ENCODE results near the gene ADGRV1.
A peak's percentile ranks its signal among the peaks of the same experiment; 100 is the strongest.

The ADGRV1 gene

DNA sequence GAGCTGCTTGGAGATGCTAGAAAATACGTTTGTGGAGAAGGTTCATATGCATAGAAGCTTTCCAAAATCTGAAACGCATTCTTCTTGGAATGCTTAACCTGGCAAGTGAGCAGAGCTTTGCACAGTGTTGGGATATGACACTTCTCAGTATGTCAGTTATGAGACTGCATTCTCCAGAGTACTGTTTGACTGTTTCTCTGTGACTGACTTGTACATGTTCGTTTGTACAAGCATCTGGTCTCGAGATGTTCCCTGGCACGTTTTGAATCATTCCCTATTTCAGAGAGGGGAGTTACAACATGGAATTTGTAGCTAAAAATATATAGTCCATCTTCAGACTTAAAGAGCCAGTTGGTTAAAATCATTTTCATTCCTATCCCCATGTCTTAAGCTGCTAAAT, 552.1 kb downstream of the ADGRV1 start:
- no peak overlapping the region for H3K9ac ChIP-seq (ENCODE audit: low read length)
- H3K79me1 ChIP-seq (ENCODE audit: low read length): no peaks in the 10 kb centered on the region
- no peak overlapping the region for H3K4me3 ChIP-seq (ENCODE audit: low read depth, low read length)
- no peaks in the 10 kb centered on the region for H3K79me2 ChIP-seq (ENCODE audit: control insufficient read depth, insufficient read depth, low read length, poor library complexity)
- H4K91ac ChIP-seq (ENCODE audit: low read depth, low read length): no peak overlapping the region
- no peak overlapping the region for H3K18ac ChIP-seq (ENCODE audit: low read length)
- no peak overlapping the region for H3K27ac ChIP-seq (ENCODE audit: low read depth, low read length)
- no peak overlapping the region for H3K4me2 ChIP-seq (ENCODE audit: low read length)
- no peaks in the 10 kb centered on the region for H3K36me3 ChIP-seq (ENCODE audit: control insufficient read depth in 1 of 2, insufficient read depth in 2 of 2, low read length in 2 of 2)
- H3K9me3 ChIP-seq (ENCODE audit: insufficient read depth, low read depth, low read length): no peaks in the 10 kb centered on the region
- H4K12ac ChIP-seq (ENCODE audit: low read depth, low read length): no peak overlapping the region
- H2AK5ac ChIP-seq (ENCODE audit: low read length): no peak overlapping the region
- WGBS (ENCODE audit: extremely low coverage, insufficient coverage, insufficient read length): no CpG with 5 or more reads among the region's 5 CpGs
- H2BK5ac ChIP-seq (ENCODE audit: low read depth, low read length, poor library complexity): no peak overlapping the region
- no peaks in the 10 kb centered on the region for H3K27me3 ChIP-seq (ENCODE audit: insufficient read depth, low read length)
- H2AFZ ChIP-seq (ENCODE audit: insufficient read depth, low read length, poor library complexity): no peak overlapping the region
- no peak overlapping the region for H2BK120ac ChIP-seq (ENCODE audit: insufficient read depth, low read length, poor library complexity)
- H3K23ac ChIP-seq (ENCODE audit: low read length): no peak overlapping the region
- H4K8ac ChIP-seq (ENCODE audit: low read depth, low read length): no peak overlapping the region
- peak in 1 of 2 donors; percentile 60 for DNase-seq
- H3K4ac ChIP-seq (ENCODE audit: low read depth, low read length): no peak overlapping the region
- H3K14ac ChIP-seq (ENCODE audit: low read length): no peak overlapping the region
- H3K4me1 ChIP-seq (ENCODE audit: control insufficient read depth in 1 of 2, insufficient read depth in 2 of 2, low read length in 2 of 2): no peaks in the 10 kb centered on the region
- H2BK12ac ChIP-seq (ENCODE audit: low read length): no peak overlapping the region

DNA sequence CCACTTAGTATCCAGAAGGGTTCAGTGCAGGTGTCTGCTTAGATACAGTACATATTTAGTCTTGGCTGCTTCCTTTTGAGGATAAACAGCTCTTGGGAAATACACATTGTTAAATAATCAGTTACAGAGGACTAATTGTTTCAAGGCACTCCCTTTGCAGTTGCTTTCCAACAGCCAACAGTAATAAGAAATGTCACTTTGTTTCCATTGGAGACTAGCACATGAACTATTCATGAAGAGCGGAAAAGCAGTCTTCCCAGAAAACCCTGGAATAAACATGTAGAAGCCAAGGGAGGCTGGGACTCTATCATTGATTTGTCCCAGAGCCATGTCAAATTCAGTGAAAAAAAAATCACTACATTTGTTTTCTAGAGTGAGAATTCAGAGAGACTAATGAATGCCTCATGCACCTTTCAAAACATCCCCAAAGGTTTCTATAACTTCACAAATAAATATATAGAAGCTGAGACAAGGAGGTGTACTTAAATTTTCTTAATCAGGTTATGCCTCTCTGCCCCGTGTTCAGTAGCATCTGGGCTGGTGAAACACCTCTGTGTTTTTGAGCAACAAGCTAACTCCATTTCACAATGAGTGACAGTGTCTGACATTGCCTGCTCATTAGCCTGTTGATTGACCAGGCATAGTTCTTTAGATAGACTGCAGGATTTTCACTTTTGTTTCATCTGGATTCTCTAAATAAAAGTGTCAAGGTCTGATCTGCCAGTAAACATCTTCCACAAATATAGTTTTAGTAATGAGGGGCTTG, 553.1 kb downstream of the ADGRV1 start:
- Histone ChIP-seq H3K4me3 (ENCODE audit: low read depth, low read length) (no peak overlapping the region), H2AK5ac (ENCODE audit: low read length) (no peak overlapping the region), H4K12ac (ENCODE audit: low read depth, low read length) (no peak overlapping the region), H3K36me3 (ENCODE audit: control insufficient read depth in 1 of 2, insufficient read depth in 2 of 2, low read length in 2 of 2) (no peaks in the 10 kb centered on the region), H3K9me3 (ENCODE audit: insufficient read depth, low read depth, low read length) (no peaks in the 10 kb centered on the region), H3K14ac (ENCODE audit: low read length) (no peak overlapping the region), H3K27ac (ENCODE audit: low read depth, low read length) (no peak overlapping the region), H3K23ac (ENCODE audit: low read length) (no peak overlapping the region), H2BK12ac (ENCODE audit: low read length) (no peak overlapping the region), H3K27me3 (ENCODE audit: insufficient read depth, low read length) (no peaks in the 10 kb centered on the region), H3K9ac (ENCODE audit: low read length) (no peak overlapping the region), H3K4me2 (ENCODE audit: low read length) (no peak overlapping the region), H4K91ac (ENCODE audit: low read depth, low read length) (no peak overlapping the region), H3K4me1 (ENCODE audit: control insufficient read depth in 1 of 2, insufficient read depth in 2 of 2, low read length in 2 of 2) (no peaks in the 10 kb centered on the region), H2BK120ac (ENCODE audit: insufficient read depth, low read length, poor library complexity) (no peak overlapping the region), H3K79me2 (ENCODE audit: control insufficient read depth, insufficient read depth, low read length, poor library complexity) (no peaks in the 10 kb centered on the region), H3K79me1 (ENCODE audit: low read length) (no peaks in the 10 kb centered on the region), H3K4ac (ENCODE audit: low read depth, low read length) (no peak overlapping the region), H2AFZ (ENCODE audit: insufficient read depth, low read length, poor library complexity) (no peak overlapping the region), H4K8ac (ENCODE audit: low read depth, low read length) (no peak overlapping the region), H3K18ac (ENCODE audit: low read length) (no peak overlapping the region), H2BK5ac (ENCODE audit: low read depth, low read length, poor library complexity) (no peak overlapping the region)
- WGBS (ENCODE audit: extremely low coverage, insufficient coverage, insufficient read length): no CpG with 5 or more reads among the region's 2 CpGs
- peak in 1 of 2 donors; percentile 51 for DNase-seq

- Histone ChIP-seq H3K27ac (ENCODE audit: low read depth, low read length) (no peak overlapping the region), H4K12ac (ENCODE audit: low read depth, low read length) (no peak overlapping the region), H3K27me3 (ENCODE audit: insufficient read depth, low read length) (no peaks in the 10 kb centered on the region), H2BK5ac (ENCODE audit: low read depth, low read length, poor library complexity) (no peak overlapping the region), H3K9me3 (ENCODE audit: insufficient read depth, low read depth, low read length) (no peaks in the 10 kb centered on the region), H3K23ac (ENCODE audit: low read length) (no peak overlapping the region), H3K4me2 (ENCODE audit: low read length) (no peak overlapping the region), H3K9ac (ENCODE audit: low read length) (no peak overlapping the region), H2BK120ac (ENCODE audit: insufficient read depth, low read length, poor library complexity) (no peak overlapping the region), H3K4me1 (ENCODE audit: control insufficient read depth in 1 of 2, insufficient read depth in 2 of 2, low read length in 2 of 2) (peaks cover 0 to under 1% of the 10 kb centered on the region in 2 experiments), H3K79me1 (ENCODE audit: low read length) (no peaks in the 10 kb centered on the region), H2AFZ (ENCODE audit: insufficient read depth, low read length, poor library complexity) (no peak overlapping the region), H4K8ac (ENCODE audit: low read depth, low read length) (no peak overlapping the region), H4K91ac (ENCODE audit: low read depth, low read length) (no peak overlapping the region), H3K18ac (ENCODE audit: low read length) (no peak overlapping the region), H3K4ac (ENCODE audit: low read depth, low read length) (no peak overlapping the region), H3K79me2 (ENCODE audit: control insufficient read depth, insufficient read depth, low read length, poor library complexity) (no peaks in the 10 kb centered on the region), H2BK12ac (ENCODE audit: low read length) (no peak overlapping the region), H3K14ac (ENCODE audit: low read length) (no peak overlapping the region), H3K4me3 (ENCODE audit: low read depth, low read length) (no peak overlapping the region), H2AK5ac (ENCODE audit: low read length) (no peak overlapping the region), H3K36me3 (ENCODE audit: control insufficient read depth in 1 of 2, insufficient read depth in 2 of 2, low read length in 2 of 2) (no peaks in the 10 kb centered on the region)
- DNase-seq: no peak
- no CpG with 5 or more reads among the region's 2 CpGs for WGBS (ENCODE audit: extremely low coverage, insufficient coverage, insufficient read length)
Observed at GRCh38 chr5:91114658-91115057, 556.1 kb downstream of the ADGRV1 start.

- no peaks in the 10 kb centered on the region for H3K79me2 ChIP-seq (ENCODE audit: control insufficient read depth, insufficient read depth, low read length, poor library complexity)
- H3K4me2 ChIP-seq (ENCODE audit: low read length): no peak overlapping the region
- H3K9ac ChIP-seq (ENCODE audit: low read length): no peak overlapping the region
- no peak overlapping the region for H4K12ac ChIP-seq (ENCODE audit: low read depth, low read length)
- H3K4ac ChIP-seq (ENCODE audit: low read depth, low read length): no peak overlapping the region
- no peak overlapping the region for H4K91ac ChIP-seq (ENCODE audit: low read depth, low read length)
- WGBS (ENCODE audit: extremely low coverage, insufficient coverage, insufficient read length): no CpG with 5 or more reads among the region's 3 CpGs
- no peak overlapping the region for H3K14ac ChIP-seq (ENCODE audit: low read length)
- H2BK12ac ChIP-seq (ENCODE audit: low read length): no peak overlapping the region
- no peaks in the 10 kb centered on the region for H3K9me3 ChIP-seq (ENCODE audit: insufficient read depth, low read depth, low read length)
- no peak overlapping the region for H3K18ac ChIP-seq (ENCODE audit: low read length)
- H2BK5ac ChIP-seq (ENCODE audit: low read depth, low read length, poor library complexity): no peak overlapping the region
- H3K79me1 ChIP-seq (ENCODE audit: low read length): no peaks in the 10 kb centered on the region
- H2AFZ ChIP-seq (ENCODE audit: insufficient read depth, low read length, poor library complexity): no peak overlapping the region
- H3K4me3 ChIP-seq (ENCODE audit: low read depth, low read length): no peak overlapping the region
- H3K4me1 ChIP-seq (ENCODE audit: control insufficient read depth in 1 of 2, insufficient read depth in 2 of 2, low read length in 2 of 2): peaks cover 2 to 5% of the 10 kb centered on the region in 2 experiments
- H3K27me3 ChIP-seq (ENCODE audit: insufficient read depth, low read length): no peaks in the 10 kb centered on the region
- no peak overlapping the region for H2AK5ac ChIP-seq (ENCODE audit: low read length)
- no peak overlapping the region for H4K8ac ChIP-seq (ENCODE audit: low read depth, low read length)
- no peak overlapping the region for H2BK120ac ChIP-seq (ENCODE audit: insufficient read depth, low read length, poor library complexity)
- no peak for DNase-seq
- H3K23ac ChIP-seq (ENCODE audit: low read length): no peak overlapping the region
- no peak overlapping the region for H3K27ac ChIP-seq (ENCODE audit: low read depth, low read length)
- no peaks in the 10 kb centered on the region for H3K36me3 ChIP-seq (ENCODE audit: control insufficient read depth in 1 of 2, insufficient read depth in 2 of 2, low read length in 2 of 2)
Observed at GRCh38 chr5:91118354-91118753, 559.8 kb downstream of the ADGRV1 start.

Data from trophoblast cell (in vitro differentiated cells and primary cell).